Measurements from ENCODE around the gene SEMA3B. TPM values are rescaled to one million over a fixed set of nuclear protein-coding genes. Genes with fewer than 3 reads are reported as not detected.

Gene SEMA3B
- total RNA-seq (2021): 4.4 and 6.4 TPM in 2 replicates
- long read RNA-seq, partial matches to known transcripts: 13 of 30 reads
- long read RNA-seq, other reads (novel, unspliced or antisense): 13 of 30 reads

DNA sequence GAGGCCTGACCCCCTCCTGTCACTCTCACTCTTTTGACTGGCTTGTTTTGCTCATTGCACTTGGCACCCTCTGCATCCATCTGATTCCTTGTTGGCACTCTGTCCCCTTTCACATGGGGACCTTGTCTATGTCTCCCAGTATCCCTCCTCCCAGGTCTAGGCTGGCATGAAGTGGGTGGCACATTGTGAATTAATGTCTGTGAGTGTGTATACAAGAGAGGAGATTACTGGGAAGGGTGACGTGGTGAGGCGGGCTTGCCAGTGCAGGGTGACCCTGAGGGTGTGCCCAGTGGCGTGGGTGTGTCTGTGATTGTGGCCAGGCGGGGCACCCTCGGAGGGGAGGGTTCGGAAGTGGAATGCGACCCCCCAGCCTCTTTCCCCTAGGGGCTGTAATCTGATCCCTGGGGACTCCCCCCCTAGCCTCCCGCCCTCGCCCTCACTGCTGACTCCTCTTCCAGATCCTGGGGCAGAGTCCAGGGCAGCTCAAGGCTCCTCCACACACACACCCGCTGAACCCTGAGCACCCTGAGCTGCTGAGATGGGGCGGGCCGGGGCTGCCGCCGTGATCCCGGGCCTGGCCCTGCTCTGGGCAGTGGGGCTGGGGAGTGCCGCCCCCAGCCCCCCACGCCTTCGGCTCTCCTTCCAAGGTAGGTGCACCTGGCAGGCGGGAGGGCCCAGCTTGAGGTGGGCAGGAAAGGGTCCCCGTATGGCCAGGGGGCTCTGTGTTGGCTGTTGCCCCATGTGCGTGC is at the start of gene SEMA3B:
SEMA3B (plus strand) TSS at position 445 of the 749 bp plus-strand sequence; CDS start at position 539, 94 bp downstream.
- Histone ChIP-seq H3K23ac (ENCODE audit: insufficient read length, low read depth, low read length) (no peak within 1 kb of the TSS), H3K4ac (ENCODE audit: low read depth, low read length) (no peak within 1 kb of the TSS), H3K79me2 (ENCODE audit: insufficient read depth, low read length) (no peaks in the 10 kb centered on the region), H3K79me1 (ENCODE audit: insufficient read depth, low read depth, low read length, poor library complexity, severe bottlenecking) (no peaks in the 10 kb centered on the region), H2BK120ac (ENCODE audit: low read depth, low read length, poor library complexity, severe bottlenecking) (no peak within 1 kb of the TSS), H4K20me1 (ENCODE audit: control insufficient read depth, insufficient read depth, insufficient read length) (no peaks in the 10 kb centered on the region), H3K4me2 (ENCODE audit: insufficient read depth, insufficient read length, low read length) (no peak within 1 kb of the TSS), H2BK12ac (ENCODE audit: insufficient read length, low read depth, low read length) (no peak within 1 kb of the TSS), H2AK5ac (ENCODE audit: insufficient read length, low read length) (no peak within 1 kb of the TSS), H3K56ac (ENCODE audit: insufficient read length, low read depth, low read length) (no peak within 1 kb of the TSS), H3K27ac (ENCODE audit: insufficient read length, low read depth, low read length) (no peak within 1 kb of the TSS), H3T11ph (ENCODE audit: low read length) (no peak within 1 kb of the TSS), H4K8ac (replicated peaks; ENCODE audit: insufficient read length, low read depth, low read length) (no peak within 1 kb of the TSS), H3K9ac (ENCODE audit: extremely low read depth, insufficient read length, low read length) (no peak within 1 kb of the TSS), H2BK5ac (ENCODE audit: insufficient read length, low read length) (no peak within 1 kb of the TSS), H4K5ac (ENCODE audit: insufficient read length, low read depth, low read length) (no peak within 1 kb of the TSS), H4K91ac (ENCODE audit: insufficient read length, low read depth, low read length) (no peak within 1 kb of the TSS), H2BK15ac (ENCODE audit: low read depth, low read length) (no peak within 1 kb of the TSS), H3K23me2 (ENCODE audit: insufficient read length, low read depth, low read length, poor library complexity, severe bottlenecking) (peaks cover 4% of the 10 kb centered on the region), H3K9me3 (ENCODE audit: control insufficient read depth, low read depth, low read length) (no peaks in the 10 kb centered on the region), H2AFZ (ENCODE audit: low read length) (no peak within 1 kb of the TSS), H2BK20ac (ENCODE audit: low read depth, low read length, poor library complexity, severe bottlenecking) (no peak within 1 kb of the TSS), H3K27me3 (ENCODE audit: insufficient read depth, low read length) (peaks cover 9% of the 10 kb centered on the region; the same call in 1 of the 2 replicates), H3K18ac (ENCODE audit: insufficient read length, low read depth, low read length) (no peak within 1 kb of the TSS), H3K4me1 (ENCODE audit: insufficient read depth, low read length) (peaks cover 5% of the 10 kb centered on the region; the same call in 1 of the 2 replicates), H3K14ac (ENCODE audit: insufficient read depth, low read length) (no peak within 1 kb of the TSS)
- WGBS (ENCODE audit: extremely low coverage, insufficient read length, low lambda C conversion rate): no CpG with 5 or more reads among the region's 21 CpGs
- no peaks in the 10 kb centered on the region; a peak in 1 of 5 replicates for H3K9me3 Mint-ChIP-seq
- H3K36me3 Mint-ChIP-seq (ENCODE audit: insufficient read depth in 1 of 3, low read depth in 3 of 3): no peaks in the 10 kb centered on the region
- peaks cover 44 to 61% of the 10 kb centered on the region in 2 experiments for H3K4me1 Mint-ChIP-seq
- peak within 1 kb of the TSS in 2 of 3 experiments; percentile 62 to 87; a peak in 2 of 7 replicates for H3K27ac Mint-ChIP-seq
- peak within 1 kb of the TSS in 1 of 2 experiments; percentile 14; a peak in 2 of 5 replicates for H3K4me3 Mint-ChIP-seq
- DNase-seq: no peak
- TF ChIP-seq, protein P1, sequence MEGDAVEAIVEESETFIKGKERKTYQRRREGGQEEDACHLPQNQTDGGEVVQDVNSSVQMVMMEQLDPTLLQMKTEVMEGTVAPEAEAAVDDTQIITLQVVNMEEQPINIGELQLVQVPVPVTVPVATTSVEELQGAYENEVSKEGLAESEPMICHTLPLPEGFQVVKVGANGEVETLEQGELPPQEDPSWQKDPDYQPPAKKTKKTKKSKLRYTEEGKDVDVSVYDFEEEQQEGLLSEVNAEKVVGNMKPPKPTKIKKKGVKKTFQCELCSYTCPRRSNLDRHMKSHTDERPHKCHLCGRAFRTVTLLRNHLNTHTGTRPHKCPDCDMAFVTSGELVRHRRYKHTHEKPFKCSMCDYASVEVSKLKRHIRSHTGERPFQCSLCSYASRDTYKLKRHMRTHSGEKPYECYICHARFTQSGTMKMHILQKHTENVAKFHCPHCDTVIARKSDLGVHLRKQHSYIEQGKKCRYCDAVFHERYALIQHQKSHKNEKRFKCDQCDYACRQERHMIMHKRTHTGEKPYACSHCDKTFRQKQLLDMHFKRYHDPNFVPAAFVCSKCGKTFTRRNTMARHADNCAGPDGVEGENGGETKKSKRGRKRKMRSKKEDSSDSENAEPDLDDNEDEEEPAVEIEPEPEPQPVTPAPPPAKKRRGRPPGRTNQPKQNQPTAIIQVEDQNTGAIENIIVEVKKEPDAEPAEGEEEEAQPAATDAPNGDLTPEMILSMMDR (conservative IDR thresholded peaks at IDR 0.05): no peak
- peaks cover 14% of the 10 kb centered on the region for H3K27me3 Mint-ChIP-seq (ENCODE audit: low read depth)
